GM23338 (cell line): ENCODE results near the gene BEST1. TPM values are rescaled to one million over a fixed set of nuclear protein-coding genes. Genes with fewer than 3 reads are reported as not detected.

ENCODE experiments used
- ATAC-seq: fragments of 200-7000 bp; cut with Tn5 transposase; 3 replicates; pipeline ENCODE4 v1.9.1; 2020
- DNase-seq: peaks from one replicate; pipeline ENCODE4 v3.0.0-alpha.2; 2015; ENCODE audit warnings: low spot score
- H2AFZ ChIP-seq: fragments of 200-600 bp; sonication (generic); 2 replicates; pipeline ENCODE4 v1.8.0; 2016; ENCODE audit warnings: antibody characterized with exemption, mild to moderate bottlenecking, moderate library complexity
- H3F3A ChIP-seq: fragments of 200-600 bp; sonication (generic); replicated peaks from 2 replicates; pipeline ENCODE4 v1.8.0; 2017; ENCODE audit warnings: antibody characterized with exemption, mixed run types, low read depth
- H3K27ac ChIP-seq: fragments of 200-600 bp; sonication (generic); 2 replicates; pipeline ENCODE4 v1.6.1; 2016; ENCODE audit warnings: low read depth
- H3K27me3 ChIP-seq: fragments of 200-600 bp; sonication (generic); 2 replicates; pipeline ENCODE4 v1.8.0; 2016; ENCODE audit warnings: mild to moderate bottlenecking, mixed run types, moderate library complexity; ENCODE audit not compliant: insufficient read depth
- H3K36me3 ChIP-seq: fragments of 200-600 bp; sonication (generic); 2 replicates; pipeline ENCODE4 v1.8.0; 2016; ENCODE audit warnings: mild to moderate bottlenecking; ENCODE audit not compliant: insufficient read depth
- H3K4me1 ChIP-seq: fragments of 200-600 bp; sonication (generic); 2 replicates; pipeline ENCODE4 v1.8.0; 2016; ENCODE audit warnings: mild to moderate bottlenecking, moderate library complexity; ENCODE audit not compliant: insufficient read depth
- H3K4me2 ChIP-seq: fragments of 200-600 bp; sonication (generic); 2 replicates; pipeline ENCODE4 v1.7.1; 2017; ENCODE audit warnings: mixed run types
- H3K4me3 ChIP-seq: fragments of 200-600 bp; sonication (generic); 2 replicates; pipeline ENCODE4 v1.6.1; 2016; ENCODE audit warnings: mixed run types
- H3K79me2 ChIP-seq: fragments of 200-600 bp; sonication (generic); replicated peaks from 2 replicates; pipeline ENCODE4 v1.8.0; 2017; ENCODE audit warnings: mild to moderate bottlenecking; ENCODE audit not compliant: insufficient read depth
- H3K9me2 ChIP-seq: fragments of 200-600 bp; sonication (generic); 2 replicates; pipeline ENCODE4 v1.8.0; 2017; ENCODE audit not compliant: insufficient read depth
- H4K20me1 ChIP-seq: fragments of 200-600 bp; sonication (generic); replicated peaks from 2 replicates; pipeline ENCODE4 v1.8.0; 2017; ENCODE audit warnings: mild to moderate bottlenecking; ENCODE audit not compliant: insufficient read depth
- H3K27ac Mint-ChIP-seq: 2 replicates; pipeline ENCODE4 v1.8.0; 2020; ENCODE audit warnings: inconsistent platforms, mild to moderate bottlenecking, moderate library complexity, mixed read lengths
- H3K27me3 Mint-ChIP-seq: 3 replicates; pipeline ENCODE4 v1.8.0; 2022; ENCODE audit warnings: low read depth, mild to moderate bottlenecking, moderate library complexity, mixed read lengths, inconsistent platforms; ENCODE audit not compliant: insufficient read depth, poor library complexity
- H3K36me3 Mint-ChIP-seq: 3 replicates; pipeline ENCODE4 v1.8.0; 2021; ENCODE audit warnings: low read depth, mild to moderate bottlenecking, inconsistent platforms, moderate library complexity, mixed read lengths
- H3K4me1 Mint-ChIP-seq: 3 replicates; pipeline ENCODE4 v1.8.0; 2020; ENCODE audit warnings: mild to moderate bottlenecking, inconsistent platforms, mixed read lengths
- H3K4me3 Mint-ChIP-seq: 3 replicates; pipeline ENCODE4 v1.8.0; 2021; ENCODE audit warnings: moderate library complexity, mild to moderate bottlenecking, inconsistent platforms, mixed read lengths
- H3K9me3 Mint-ChIP-seq: 3 replicates; pipeline ENCODE4 v1.8.0; 2020; ENCODE audit warnings: moderate library complexity, mild to moderate bottlenecking, inconsistent platforms, mixed read lengths
- CREB1 ChIP-seq: fragments of 250-450 bp; sonication (Bioruptor Pico); IDR thresholded peaks from 2 replicates; pipeline ENCODE4 v1.5.0; 2020; ENCODE audit warnings: low read depth, mild to moderate bottlenecking, moderate library complexity
- CTCF ChIP-seq, 2 experiments: fragments of 200-600 bp in 1 of 2; sonication (generic) in 1 of 2; conservative IDR thresholded peaks; 2 replicates each; pipeline versions ENCODE4 v1.5.1 to v1.6.1; 2016 to 2017; ENCODE audit warnings: antibody characterized with exemption in 2 of 2, low read depth in 2 of 2, mild to moderate bottlenecking in 2 of 2, moderate library complexity in 1 of 2
- EZH2 ChIP-seq: fragments of 200-600 bp; sonication (generic); IDR thresholded peaks from one replicate; pipeline ENCODE4 v1.8.0; 2017; ENCODE audit warnings: antibody characterized with exemption, mild to moderate bottlenecking, low read depth; ENCODE audit not compliant: unreplicated experiment
- EZH2phosphoT487 ChIP-seq: fragments of 200-600 bp; sonication (generic); IDR thresholded peaks from one replicate; pipeline ENCODE4 v1.8.1; 2018; ENCODE audit warnings: antibody characterized with exemption; ENCODE audit not compliant: unreplicated experiment
- JUNB ChIP-seq: IDR thresholded peaks from one replicate; pipeline ENCODE4 v1.6.1; 2016; ENCODE audit warnings: antibody characterized with exemption; ENCODE audit not compliant: unreplicated experiment
- NANOG ChIP-seq: IDR thresholded peaks from 2 replicates; pipeline ENCODE4 v1.6.1; 2016; ENCODE audit warnings: antibody characterized with exemption, borderline replicate concordance
- POLR2AphosphoS5 ChIP-seq: IDR thresholded peaks from 2 replicates; pipeline ENCODE4 v1.6.1; 2016; ENCODE audit warnings: antibody characterized with exemption, low read depth
- STAT1 ChIP-seq: IDR thresholded peaks from one replicate; pipeline ENCODE4 v1.6.1; 2016; ENCODE audit warnings: antibody characterized with exemption; ENCODE audit not compliant: unreplicated experiment
- ZNF114 ChIP-seq: fragments of 250-450 bp; sonication (Bioruptor Pico); IDR thresholded peaks from 2 replicates; pipeline ENCODE4 v1.5.0; 2020; ENCODE audit warnings: mild to moderate bottlenecking, moderate library complexity
- ZNF331 ChIP-seq: fragments of 250-450 bp; sonication (Bioruptor Pico); IDR thresholded peaks from 2 replicates; pipeline ENCODE4 v1.5.0; 2020; ENCODE audit warnings: low read depth, mild to moderate bottlenecking, moderate library complexity
- ZNF462 ChIP-seq: fragments of 250-450 bp; sonication (Bioruptor Pico); IDR thresholded peaks from 2 replicates; pipeline ENCODE4 v1.5.0; 2020; ENCODE audit warnings: mild to moderate bottlenecking, moderate library complexity
- polyA plus RNA-seq: library from polyadenylated mRNA; unstranded; fragments of >200 nt; fragmentation: Nextera tagmentation; extraction: Ambion mirVana; gene quantifications from 2 replicates; pipeline ENCODE4 v1.2.1, GENCODE V29; 2016
- total RNA-seq: library from RNA; depleted of rRNA; stranded (reverse); fragments of >200 nt; shearing (Covaris generic); gene quantifications from 2 replicates; pipeline ENCODE4 v1.2.3, GENCODE V29; 2014
- TF ChIP-seq, protein P1 (sequence below): IDR thresholded peaks from 2 replicates; pipeline ENCODE4 v1.6.1; 2016; ENCODE audit warnings: antibody characterized with exemption
- TF ChIP-seq, protein P2 (sequence below): IDR thresholded peaks from one replicate; pipeline ENCODE4 v1.6.1; 2018; ENCODE audit warnings: antibody characterized with exemption; ENCODE audit not compliant: unreplicated experiment

Gene BEST1
- total and polyA plus RNA-seq, 2 experiments from 2014 or later: 0.35 to 0.44 TPM

- H3K4me1 Mint-ChIP-seq: peaks cover 34% of the 10 kb centered on the region
- Histone ChIP-seq H3K4me1 (peaks cover 23% of the 10 kb centered on the region), H3K27me3 (no peaks in the 10 kb centered on the region), H4K20me1 (no peaks in the 10 kb centered on the region), H3K4me2 (no peak overlapping the region), H3K4me3 (no peak overlapping the region), H2AFZ (no peak overlapping the region), H3K27ac (no peak overlapping the region), H3K79me2 (no peaks in the 10 kb centered on the region), H3F3A (0 out of 2 replicates have a peak, but pooled peaks cover 6% of the 10 kb centered on the region), H3K9me2 (0 out of 2 replicates have a peak, but pooled peaks cover 4% of the 10 kb centered on the region), H3K36me3 (no peaks in the 10 kb centered on the region)
- peaks cover 27% of the 10 kb centered on the region for H3K27me3 Mint-ChIP-seq
- TF ChIP-seq JUNB (no peak), EZH2phosphoT487 (no peak), ZNF462 (CRISPR knock-in tag) (no peak), ZNF114 (no peak), CTCF (conservative IDR thresholded peaks at IDR 0.05; ENCODE audit: low read depth in 2 of 2) (no peak), ZNF331 (CRISPR knock-in tag) (no peak), STAT1 (no peak), EZH2 (no peak), CREB1 (CRISPR knock-in tag) (no peak), POLR2AphosphoS5 (no peak), NANOG (no peak)
- TF ChIP-seq, protein P1, sequence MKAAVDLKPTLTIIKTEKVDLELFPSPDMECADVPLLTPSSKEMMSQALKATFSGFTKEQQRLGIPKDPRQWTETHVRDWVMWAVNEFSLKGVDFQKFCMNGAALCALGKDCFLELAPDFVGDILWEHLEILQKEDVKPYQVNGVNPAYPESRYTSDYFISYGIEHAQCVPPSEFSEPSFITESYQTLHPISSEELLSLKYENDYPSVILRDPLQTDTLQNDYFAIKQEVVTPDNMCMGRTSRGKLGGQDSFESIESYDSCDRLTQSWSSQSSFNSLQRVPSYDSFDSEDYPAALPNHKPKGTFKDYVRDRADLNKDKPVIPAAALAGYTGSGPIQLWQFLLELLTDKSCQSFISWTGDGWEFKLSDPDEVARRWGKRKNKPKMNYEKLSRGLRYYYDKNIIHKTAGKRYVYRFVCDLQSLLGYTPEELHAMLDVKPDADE: no peak
- TF ChIP-seq, protein P2, sequence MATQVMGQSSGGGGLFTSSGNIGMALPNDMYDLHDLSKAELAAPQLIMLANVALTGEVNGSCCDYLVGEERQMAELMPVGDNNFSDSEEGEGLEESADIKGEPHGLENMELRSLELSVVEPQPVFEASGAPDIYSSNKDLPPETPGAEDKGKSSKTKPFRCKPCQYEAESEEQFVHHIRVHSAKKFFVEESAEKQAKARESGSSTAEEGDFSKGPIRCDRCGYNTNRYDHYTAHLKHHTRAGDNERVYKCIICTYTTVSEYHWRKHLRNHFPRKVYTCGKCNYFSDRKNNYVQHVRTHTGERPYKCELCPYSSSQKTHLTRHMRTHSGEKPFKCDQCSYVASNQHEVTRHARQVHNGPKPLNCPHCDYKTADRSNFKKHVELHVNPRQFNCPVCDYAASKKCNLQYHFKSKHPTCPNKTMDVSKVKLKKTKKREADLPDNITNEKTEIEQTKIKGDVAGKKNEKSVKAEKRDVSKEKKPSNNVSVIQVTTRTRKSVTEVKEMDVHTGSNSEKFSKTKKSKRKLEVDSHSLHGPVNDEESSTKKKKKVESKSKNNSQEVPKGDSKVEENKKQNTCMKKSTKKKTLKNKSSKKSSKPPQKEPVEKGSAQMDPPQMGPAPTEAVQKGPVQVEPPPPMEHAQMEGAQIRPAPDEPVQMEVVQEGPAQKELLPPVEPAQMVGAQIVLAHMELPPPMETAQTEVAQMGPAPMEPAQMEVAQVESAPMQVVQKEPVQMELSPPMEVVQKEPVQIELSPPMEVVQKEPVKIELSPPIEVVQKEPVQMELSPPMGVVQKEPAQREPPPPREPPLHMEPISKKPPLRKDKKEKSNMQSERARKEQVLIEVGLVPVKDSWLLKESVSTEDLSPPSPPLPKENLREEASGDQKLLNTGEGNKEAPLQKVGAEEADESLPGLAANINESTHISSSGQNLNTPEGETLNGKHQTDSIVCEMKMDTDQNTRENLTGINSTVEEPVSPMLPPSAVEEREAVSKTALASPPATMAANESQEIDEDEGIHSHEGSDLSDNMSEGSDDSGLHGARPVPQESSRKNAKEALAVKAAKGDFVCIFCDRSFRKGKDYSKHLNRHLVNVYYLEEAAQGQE: no peak
- DNase-seq (no peak), ATAC-seq (no peak)
- H3K36me3 Mint-ChIP-seq: no peaks in the 10 kb centered on the region
- no peaks in the 10 kb centered on the region for H3K9me3 Mint-ChIP-seq
- H3K27ac Mint-ChIP-seq: no peak overlapping the region
- no peak overlapping the region for H3K4me3 Mint-ChIP-seq
These were observed 24.8 kb downstream of the BEST1 start for GRCh38 chr11:61974766-61975631.
